CD4-positive, alpha-beta T cell treated with Interleukin-1 beta for 1 hour (primary cell): ENCODE measurements around the gene RPS27L.

Experiments used
- DNase-seq, 2 donors: peaks; one replicate each; pipeline ENCODE4 v3.0.0-alpha.2; 2020 to 2022

Gene RPS27L

DNA sequence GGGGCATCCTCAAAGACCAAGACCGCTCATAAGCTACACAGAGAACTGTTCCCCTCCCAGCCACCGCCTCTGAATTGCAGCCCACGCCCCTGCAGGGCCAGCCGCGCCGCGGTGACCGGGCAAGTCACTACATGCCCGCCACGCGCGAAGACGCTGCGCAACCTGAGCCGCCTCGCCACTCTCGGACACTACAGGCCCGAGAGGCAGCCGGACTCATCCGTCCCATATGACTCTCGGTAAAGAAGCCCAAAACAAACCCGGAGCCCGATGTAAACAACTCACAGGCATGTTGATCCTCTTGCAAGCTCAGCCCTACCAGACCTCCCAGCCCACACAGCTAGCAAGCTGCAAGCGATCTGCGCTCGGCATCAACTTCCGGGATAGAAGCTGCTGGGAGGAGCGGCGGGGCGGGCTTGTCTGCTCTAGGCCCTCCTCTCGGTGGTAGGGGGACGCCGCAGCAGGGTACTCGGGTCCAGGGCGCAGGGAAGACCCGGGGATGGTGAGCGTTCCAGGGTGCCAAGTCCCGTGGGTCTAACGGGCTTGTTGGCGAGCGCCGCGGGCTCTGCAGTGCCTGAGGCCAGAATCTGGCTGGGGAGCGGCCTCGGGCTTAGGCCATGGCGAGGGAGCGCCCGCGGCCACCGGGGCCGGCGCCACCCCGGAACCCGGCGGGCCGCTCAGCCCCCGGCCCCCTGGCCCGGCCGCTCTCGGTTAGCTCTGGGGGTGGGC is at the start of gene RPS27L:
RPS27L (minus strand) TSS at position 360 of the 726 bp plus-strand sequence; CDS start at position 288, 72 bp downstream.
- DNase-seq = peak; percentile 85 to 88

- no peak for DNase-seq
Measured at GRCh38 chr15:63206079-63206478, 48.8 kb upstream of the RPS27L start.

GRCh38 chr15:63203451-63204090 is 46.3 kb upstream of the RPS27L start:
- DNase-seq = peak; percentile 52 to 63

- DNase-seq = no peak
Measured at GRCh38 chr15:63202861-63203260, 45.6 kb upstream of the RPS27L start.

DNA sequence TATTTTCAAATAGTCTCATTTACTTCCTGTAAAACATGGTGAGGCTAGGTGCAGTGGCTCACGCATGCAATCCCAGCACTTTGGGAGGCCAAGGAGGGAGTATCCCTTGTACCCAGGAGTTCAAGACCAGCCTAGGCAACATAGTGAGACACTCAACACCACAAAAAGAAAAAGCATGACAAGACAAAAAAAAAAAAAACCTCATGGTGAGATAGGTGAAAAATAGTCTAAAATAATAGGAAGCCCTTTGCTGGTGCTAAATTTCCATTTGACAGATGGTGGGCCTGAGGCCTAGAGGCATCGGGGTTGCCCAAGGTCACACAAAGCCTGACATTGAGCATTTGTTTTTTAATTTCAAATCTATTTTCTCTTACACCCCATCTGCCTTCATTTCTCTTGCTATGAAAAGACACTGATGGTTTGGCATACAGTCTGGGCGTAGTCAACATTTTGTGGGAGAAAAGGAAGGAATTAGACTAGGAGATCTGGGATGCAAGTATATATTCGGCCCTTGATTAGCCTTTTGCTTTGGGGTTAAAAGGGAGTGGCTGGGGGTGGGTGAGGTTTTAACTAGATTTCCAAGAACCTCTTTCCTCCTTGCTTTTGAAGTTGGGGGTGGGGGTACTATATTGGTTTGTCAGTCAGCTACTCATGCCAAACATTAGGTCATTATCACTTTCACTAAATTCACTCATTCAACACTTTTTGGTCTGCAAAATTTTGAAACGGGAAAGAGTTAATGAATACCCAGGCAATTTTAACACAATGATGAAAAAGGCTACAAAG is 43.4 kb upstream of the RPS27L start:
- DNase-seq = no peak

DNA sequence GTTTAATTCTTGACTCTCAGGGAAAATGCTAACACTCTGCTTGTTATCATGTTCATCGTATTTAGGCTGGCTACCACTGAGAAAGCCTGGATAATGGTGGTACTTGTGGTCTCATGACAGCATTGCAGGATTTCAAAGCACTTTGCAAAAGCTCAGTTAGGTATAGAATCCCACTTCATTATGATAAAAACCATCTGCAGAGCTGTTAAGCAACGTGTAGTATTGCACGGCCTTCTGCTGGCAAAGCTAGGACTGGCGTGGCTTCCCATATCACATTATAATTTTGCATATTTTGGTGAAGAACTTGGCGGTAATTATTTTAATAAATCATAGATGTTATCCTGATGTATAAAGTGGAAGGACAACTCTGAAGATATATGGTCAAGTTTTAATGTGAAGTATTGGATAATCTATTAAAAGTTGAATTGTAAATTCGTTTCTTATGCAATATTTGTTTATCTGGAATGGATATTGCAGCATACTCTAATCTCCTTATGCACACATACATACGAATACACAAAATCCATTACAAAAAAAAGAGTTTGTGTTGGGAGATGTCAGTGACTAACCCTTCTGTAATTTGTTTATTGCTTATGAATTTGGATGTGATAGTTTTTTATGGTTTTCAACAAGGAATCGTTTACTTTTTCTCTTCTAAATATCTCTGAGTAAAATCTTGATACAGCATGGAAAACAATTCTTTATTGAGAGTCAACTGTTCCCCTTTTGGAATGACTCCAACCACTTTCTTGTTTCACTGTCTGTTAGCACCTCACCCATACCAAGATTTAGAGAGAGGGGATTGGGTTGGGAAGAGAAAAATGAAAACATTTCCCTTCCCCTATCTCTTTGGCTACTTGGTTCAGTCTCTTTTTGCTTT is 41.3 kb upstream of the RPS27L start:
- DNase-seq = no peak

DNA sequence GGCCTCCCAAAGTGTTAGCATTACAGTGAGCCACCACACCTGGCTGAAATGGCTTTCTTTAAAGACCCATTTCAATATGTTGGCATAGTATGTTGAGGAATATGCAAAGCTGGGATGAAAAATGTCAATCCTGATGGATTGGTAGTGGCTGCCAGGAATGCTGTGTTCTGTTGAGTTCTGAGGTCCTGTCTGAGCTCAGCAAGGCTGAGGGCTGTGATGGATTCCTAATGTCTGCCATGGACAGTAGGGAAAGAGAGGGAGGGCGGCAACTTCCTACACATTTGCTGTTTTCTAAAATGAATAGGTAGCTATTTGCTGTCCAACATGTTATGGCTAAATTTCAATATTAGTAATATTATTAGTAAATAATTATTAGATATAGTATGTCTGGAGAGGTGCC is 40.3 kb upstream of the RPS27L start:
- no peak for DNase-seq

- DNase-seq = no peak
Measured at GRCh38 chr15:63196842-63197241, 39.6 kb upstream of the RPS27L start.

DNA sequence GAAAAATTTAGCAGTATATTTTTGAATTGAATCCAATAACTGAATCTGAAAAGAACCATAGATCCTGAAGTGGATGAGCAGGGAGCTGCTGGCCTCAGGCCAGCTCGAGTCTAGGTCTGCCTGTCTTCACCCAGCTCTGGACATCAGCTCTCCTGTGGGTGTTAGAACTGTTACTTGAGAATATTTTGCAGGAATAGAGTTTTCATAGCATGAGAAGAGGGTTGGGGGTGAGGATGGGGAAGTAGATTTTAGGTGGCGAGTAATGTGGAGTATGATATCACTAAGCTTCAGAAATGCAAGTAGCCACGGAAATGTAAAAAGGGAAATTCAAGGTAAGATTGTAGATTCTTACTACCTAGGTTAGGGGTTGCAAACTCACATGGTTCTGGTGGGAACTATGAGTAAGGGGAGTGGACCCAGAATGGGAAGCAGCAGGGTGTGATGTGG is 38.3 kb upstream of the RPS27L start:
- no peak for DNase-seq

DNA sequence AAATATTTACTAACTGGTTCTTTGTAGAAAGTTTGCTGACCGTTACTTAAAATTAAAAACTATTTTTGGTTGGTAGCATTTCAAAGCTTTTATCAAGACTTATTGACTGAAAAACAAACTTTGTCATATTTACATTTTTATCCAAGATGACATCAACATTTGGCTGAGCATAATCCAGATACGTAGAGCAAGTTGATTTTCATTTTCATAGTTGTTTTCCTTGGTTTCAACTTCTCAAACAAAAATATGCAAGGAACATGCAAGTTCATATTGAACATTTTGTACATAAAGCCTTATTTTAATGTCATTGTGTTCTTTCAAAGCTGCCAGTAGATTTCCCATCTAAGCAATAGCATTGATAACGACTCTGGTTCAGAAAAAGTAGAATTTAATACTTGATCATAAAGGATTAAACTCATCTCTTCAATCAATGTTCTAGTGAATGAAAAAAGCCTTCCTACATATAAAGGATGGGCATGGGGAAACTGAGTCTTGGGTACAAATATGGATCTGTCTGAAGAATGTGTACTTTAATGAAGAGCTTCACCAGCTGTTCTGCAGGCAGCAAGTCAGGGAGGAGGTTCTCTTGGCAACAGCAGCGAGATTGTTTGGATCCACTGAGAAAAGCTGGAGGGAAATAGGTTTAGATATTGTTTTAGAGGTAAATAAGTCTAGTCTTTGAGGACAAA is 37.7 kb upstream of the RPS27L start:
- no peak for DNase-seq

- no peak for DNase-seq
Measured at GRCh38 chr15:63194302-63194701, 37.0 kb upstream of the RPS27L start.

- no peak for DNase-seq
Measured at GRCh38 chr15:63192619-63193206, 35.4 kb upstream of the RPS27L start.

GRCh38 chr15:63191895-63192618 is 34.8 kb upstream of the RPS27L start:
- peak; percentile 79 to 88 for DNase-seq

- no peak for DNase-seq
Measured at GRCh38 chr15:63190769-63191649, 33.7 kb upstream of the RPS27L start.

DNA sequence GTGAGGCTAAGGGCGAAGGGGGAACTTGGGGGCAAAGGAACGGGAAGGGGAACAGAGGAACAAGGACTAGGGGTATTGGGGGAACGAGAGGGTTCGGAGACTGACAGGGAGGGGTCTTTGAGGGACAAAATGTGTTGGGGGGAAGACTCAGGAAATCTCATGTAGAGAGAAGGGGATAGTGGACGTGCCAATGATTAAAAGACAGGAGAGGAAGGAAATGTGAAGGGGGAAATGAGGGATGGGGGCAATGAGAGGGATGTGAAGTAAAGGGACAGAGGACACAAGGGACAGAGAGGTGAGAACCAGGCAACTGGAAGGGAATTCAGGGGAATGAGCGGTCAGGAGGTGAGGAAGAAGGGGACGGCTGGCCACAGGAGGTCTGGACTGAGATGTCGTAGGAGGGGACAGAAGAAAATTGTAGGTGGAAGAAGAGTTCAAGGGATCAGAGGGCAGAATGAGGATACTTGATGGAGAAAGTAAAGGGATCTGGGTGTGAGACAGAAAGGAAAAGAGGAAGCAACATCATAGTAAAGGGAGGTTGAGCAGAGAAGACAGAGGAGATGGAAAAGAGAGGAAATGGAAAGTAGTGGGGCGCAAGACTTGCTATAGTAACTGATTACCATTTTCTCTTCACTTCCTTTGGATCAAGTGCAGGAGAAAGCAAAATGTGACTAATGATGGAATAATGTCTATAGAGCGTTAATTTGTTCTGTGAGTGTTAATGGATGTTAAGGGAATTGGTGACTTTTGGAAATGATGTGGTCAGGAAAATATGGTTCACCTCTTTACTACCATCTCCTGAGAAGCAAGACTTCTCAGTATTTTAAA is 32.9 kb upstream of the RPS27L start:
- DNase-seq = no peak

GRCh38 chr15:63188926-63189871 is 31.9 kb upstream of the RPS27L start, which contains the start of gene RAB8B:
Gene RAB8B, plus strand, starts transcription at chr15:63189606. Its CDS starts 19 bp downstream, at chr15:63189625.
- DNase-seq = peak; percentile 96 to 97

DNA sequence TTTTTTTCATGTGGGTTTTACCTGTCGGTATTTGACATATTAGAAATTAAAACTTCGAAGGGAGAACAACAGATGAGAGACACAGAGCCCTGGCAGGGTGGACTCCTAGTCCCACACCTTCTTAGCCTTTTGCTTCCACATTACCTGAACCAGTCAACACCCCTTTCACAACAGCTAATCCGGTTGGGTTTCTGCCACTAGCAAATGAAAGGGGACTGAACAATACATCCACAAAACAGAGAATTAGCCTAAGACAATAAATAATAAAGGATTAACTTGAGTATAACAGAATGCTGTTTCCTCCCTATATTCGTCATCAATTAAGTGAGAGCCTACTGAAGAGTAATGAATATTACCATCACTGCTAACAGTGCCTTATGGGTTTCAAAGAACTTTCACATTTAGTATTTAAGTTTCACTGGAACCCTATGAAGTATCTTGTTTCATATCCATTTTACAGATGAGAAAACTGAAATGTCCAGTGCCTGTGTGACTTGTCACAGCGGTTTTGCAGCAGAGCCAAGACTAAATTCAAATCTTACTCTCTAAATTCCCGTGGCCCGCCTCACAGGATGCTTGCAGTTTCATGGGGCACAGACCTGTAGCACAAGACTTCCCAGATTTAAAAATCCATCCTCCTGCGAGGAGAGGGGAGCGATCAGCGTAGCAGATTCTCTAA is 31.1 kb upstream of the RPS27L start:
- no peak for DNase-seq
